Kidney epithelial cell (primary cell): ENCODE measurements around the gene DNAJC16. TPM values are rescaled to one million over a fixed set of nuclear protein-coding genes. Genes with fewer than 3 reads are reported as not detected.

Source experiments
- DNase-seq: peaks from one replicate; pipeline ENCODE4 v3.0.0-alpha.2; 2010; ENCODE audit warnings: low read depth
- H3K27me3 ChIP-seq: 2 replicates; pipeline ENCODE4 v1.6.0; 2011; ENCODE audit warnings: low read length; ENCODE audit not compliant: control insufficient read depth, insufficient read depth
- H3K36me3 ChIP-seq: 2 replicates; pipeline ENCODE4 v1.5.1; 2011; ENCODE audit warnings: low read length; ENCODE audit not compliant: control insufficient read depth, insufficient read depth
- H3K4me3 ChIP-seq: 2 replicates; pipeline ENCODE4 v1.5.1; 2011; ENCODE audit warnings: low read depth, mild to moderate bottlenecking, control low read depth, low read length
- CTCF ChIP-seq: IDR thresholded peaks from 2 replicates; pipeline ENCODE4 v1.5.1; 2011; ENCODE audit warnings: mild to moderate bottlenecking, moderate library complexity, low read length, control low read depth, inconsistent platforms; ENCODE audit not compliant: insufficient read depth, poor library complexity, severe bottlenecking
- total RNA-seq: library from RNA; depleted of rRNA; stranded (reverse); fragments of >200 nt; gene quantifications from 2 replicates; pipeline ENCODE4 v1.2.3, GENCODE V29; 2015

The DNAJC16 gene
- total RNA-seq, 1 donor from 2014 or later: 31.7 TPM

GRCh38 chr1:15543251-15543588 is 16.6 kb downstream of the DNAJC16 start:
- peaks cover 2% of the 10 kb centered on the region for H3K36me3 ChIP-seq
- no peak for TF ChIP-seq CTCF
- no peak overlapping the region for H3K4me3 ChIP-seq
- no peak for DNase-seq
- H3K27me3 ChIP-seq: no peaks in the 10 kb centered on the region

- H3K36me3 ChIP-seq: peaks cover 2% of the 10 kb centered on the region
- no peak overlapping the region for H3K4me3 ChIP-seq
- no peak for TF ChIP-seq CTCF
- no peak for DNase-seq
- H3K27me3 ChIP-seq: no peaks in the 10 kb centered on the region
Observed at GRCh38 chr1:15543589-15544568, 17.2 kb downstream of the DNAJC16 start.

- Histone ChIP-seq H3K4me3 (no peak overlapping the region), H3K27me3 (no peaks in the 10 kb centered on the region), H3K36me3 (peaks cover 2% of the 10 kb centered on the region)
- no peak for TF ChIP-seq CTCF
- DNase-seq: no peak
Observed at GRCh38 chr1:15546641-15547040, 20.0 kb downstream of the DNAJC16 start.

GRCh38 chr1:15550573-15550972 is 23.9 kb downstream of the DNAJC16 start:
- no peak overlapping the region for H3K4me3 ChIP-seq
- H3K36me3 ChIP-seq: peaks cover 2% of the 10 kb centered on the region
- TF ChIP-seq CTCF: no peak
- no peaks in the 10 kb centered on the region for H3K27me3 ChIP-seq
- no peak for DNase-seq

GRCh38 chr1:15557008-15557407 is 30.4 kb downstream of the DNAJC16 start:
- H3K4me3 ChIP-seq: no peak overlapping the region

More at GRCh38 chr1:15557008-15557407, 30.4 kb downstream of the DNAJC16 start:
- TF ChIP-seq CTCF: no peak
- H3K27me3 ChIP-seq: no peaks in the 10 kb centered on the region
- DNase-seq: no peak
- no peaks in the 10 kb centered on the region for H3K36me3 ChIP-seq
